ENCODE results near the gene MAML2.
"Not testable (repeated sequence)": the region's sequence is repeated elsewhere in the genome, so short reads cannot be mapped to it uniquely, and the experiment has no call there.

MAML2 gene

DNA sequence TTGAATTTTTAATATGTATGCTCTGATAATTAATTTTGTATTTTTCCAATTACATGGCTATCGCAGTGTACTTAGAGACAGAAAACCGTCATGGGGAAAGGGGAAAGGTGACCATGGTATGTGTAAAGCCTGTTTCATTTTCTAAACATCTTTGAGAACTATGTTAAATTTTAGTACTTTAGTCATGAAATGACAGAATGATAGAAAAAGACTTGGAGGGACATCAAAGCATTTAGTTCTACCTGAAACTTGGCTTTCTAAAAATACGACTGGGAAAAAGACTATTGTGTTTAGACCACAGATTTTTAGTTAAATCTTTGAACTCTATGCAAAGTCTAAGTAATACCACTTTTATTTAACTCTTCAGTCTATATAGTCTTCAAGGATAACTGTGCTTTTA, 54.1 kb downstream of the MAML2 start:
- DNase-seq: no peak

DNA sequence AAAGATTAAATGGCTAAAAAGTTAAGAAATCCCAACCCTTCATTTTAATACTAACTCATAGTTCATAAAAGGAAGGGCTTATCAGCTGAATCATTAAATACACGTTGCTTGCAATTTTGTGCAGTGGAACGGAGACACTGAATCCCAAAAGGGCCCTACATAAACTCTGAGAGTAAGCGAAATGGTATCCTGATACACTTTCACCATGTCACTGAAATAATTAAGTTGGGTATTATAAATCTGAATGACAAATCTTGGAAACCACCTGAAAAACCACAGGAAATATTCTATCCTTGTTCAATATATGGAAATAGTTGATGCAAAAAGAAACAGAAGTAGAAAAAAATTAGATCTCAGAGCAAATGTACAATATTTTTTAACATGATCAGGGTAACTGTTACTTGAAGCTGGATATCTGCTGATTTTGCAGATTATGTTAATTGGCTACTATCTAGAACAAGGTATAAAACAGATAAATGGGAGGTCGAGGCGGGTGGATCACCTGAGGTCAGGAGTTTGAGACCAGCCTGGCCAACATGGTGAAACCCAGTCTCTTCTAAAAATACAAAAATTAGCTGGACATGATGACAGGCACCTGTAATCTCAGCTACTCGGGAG, 55.1 kb downstream of the MAML2 start:
- DNase-seq: no peak

DNA sequence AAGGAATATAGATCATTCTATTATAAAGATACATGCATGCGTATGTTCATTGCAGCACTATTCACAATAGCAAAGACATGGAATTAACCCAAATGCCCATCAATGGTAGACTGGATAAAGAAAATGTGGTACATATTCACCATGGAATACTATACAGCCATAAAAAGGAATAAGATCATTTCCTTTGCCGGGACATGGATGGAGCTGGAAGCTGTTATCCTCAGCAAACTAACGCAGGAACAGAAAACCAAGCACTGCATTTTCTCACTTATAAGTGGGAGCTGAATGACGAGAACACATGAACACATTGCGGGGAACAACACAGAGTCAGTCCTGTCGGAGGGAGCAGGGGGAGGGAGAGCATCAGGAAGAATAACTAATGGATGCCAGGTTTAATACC, 57.0 kb downstream of the MAML2 start:
- not testable (repeated sequence) for DNase-seq

DNA sequence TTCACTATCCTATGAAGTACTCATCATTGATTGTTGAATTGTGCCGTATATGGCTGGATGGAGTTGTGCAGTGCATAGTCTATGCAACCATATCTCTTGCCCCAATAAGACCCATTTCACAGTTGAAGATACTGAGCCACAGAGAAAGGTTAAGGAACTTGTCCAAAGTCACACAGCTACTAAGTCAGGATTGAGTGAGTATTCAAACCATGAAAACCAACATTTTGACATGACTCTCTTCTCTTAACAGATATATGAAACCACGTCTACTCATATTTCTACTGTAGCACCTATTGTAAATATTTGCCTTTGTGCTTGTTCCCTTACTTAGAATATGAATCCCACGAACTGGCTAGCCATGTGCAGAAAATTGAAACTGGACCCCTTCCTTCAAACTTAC, 58.1 kb downstream of the MAML2 start:
- no peak for DNase-seq

DNA sequence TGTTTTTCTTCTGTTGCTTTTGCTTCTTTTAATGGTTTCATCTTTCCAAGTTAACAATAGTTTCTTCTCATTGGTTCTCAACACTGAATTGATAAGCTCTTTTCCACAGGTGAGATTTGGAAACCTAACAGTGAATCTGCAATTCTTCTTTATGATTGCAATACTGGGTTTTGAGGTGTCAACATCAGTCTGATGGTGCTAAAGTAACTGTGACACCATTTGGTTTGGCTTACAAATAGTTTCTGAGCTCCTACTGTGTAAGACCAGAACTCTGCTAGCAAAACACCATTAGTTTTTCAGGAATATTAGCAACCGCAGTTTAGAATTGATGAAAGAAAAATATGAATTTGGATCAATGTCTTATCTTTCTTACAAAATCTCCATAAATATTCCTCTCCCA, 58.6 kb downstream of the MAML2 start:
- DNase-seq: no peak

DNA sequence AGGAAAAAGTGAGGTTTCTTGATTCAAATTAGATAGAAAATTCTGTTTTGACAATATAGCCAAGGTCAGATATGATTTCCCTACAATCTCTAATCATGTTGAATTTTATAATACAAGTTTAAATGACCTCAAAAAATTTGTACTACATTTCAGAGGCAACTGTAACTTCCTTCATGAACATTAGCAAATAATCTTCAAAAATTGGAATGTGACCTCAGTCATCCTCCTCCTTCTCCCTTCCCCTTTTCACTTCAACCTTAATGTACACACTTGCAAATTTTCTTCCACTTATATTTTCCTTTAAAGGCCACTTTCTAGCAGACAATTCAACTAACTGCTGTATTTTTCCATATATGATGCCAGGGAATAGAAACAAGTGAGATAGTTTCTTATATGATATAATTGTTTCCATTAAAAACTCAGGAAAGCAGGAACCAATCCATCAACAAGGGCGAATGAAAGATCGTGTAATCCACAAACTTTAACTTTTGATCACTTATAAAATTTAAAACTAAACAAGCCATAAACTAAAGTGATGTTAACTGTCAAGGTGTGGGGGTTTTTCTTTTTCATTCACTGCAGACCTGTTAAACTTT, 60.3 kb downstream of the MAML2 start:
- DNase-seq: no peak

DNA sequence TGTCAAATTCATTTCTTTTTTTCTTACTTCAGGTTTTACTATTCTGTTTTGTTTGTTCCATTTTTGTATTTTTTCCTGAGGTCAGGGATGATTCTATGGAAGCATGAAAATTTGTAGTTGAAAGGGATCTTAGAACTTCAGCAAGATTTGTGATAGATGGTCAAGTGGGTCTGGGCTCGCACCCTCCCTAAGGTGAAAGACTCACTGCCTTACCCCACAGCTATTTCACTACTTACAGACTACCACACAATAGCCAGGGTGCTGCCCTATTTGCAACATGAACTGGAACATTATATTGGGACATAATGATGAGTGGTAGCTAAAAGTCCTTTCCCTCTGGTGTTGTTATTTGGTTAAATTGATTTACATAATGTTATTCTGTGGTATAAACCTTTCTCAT, 62.6 kb downstream of the MAML2 start:
- no peak for DNase-seq

DNA sequence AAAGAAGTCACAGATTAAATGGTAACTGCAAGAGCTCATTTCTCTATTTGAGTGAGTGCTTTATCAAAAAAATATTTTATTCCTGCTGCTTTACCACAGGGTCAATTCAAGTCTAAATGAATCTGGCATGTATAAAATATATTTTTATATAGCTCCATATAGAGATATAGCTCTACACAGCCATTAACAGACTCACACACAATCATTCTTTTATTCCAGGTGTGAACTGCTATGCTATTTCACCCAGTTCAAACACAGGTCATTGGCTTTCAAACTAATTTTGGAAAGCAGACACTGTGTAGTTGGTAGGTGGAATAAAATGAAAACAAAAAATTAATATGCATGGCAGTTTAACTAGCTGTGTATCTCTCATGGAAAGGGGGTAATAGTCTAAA, 63.1 kb downstream of the MAML2 start:
- DNase-seq: no peak

DNA sequence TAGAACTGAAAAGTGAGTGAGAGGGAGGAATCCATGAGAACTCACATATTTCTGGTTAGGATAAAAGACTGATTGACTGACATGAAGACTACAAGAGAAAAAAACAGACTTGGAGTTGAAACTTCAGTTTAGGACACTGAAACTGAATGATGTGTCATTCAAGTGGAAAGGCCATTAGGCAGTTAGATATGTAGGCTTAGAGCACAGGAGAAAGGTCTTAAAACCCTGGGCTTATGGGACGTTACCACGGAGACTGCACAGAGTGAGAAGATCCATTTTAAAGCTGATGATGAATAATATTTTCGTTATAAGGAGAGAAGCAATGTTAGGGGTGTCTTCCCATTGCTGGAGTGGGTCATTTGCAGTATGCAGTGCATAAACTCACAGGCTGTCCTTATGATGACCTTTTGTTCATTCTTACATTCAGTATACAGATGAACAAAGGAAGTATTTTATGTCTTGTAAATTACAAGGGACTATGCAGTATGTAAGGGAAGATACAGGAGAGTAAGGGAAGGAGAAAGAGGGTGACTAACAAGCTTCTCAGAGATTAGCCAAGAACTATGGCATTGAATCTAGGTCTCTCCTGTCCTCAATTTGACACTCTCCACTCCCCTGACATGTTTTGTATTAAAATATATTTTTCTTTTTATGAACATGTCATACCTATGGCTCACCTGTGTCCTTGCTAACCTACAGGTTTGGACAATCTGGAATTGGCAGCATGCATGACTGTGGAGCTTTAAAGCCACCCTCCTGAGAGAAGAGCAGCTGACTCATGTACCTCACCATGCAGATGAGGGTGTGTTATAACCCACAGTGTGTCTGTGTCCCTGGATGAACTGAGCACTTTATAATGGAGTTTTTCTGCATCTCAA, 63.7 kb downstream of the MAML2 start:
- DNase-seq: no peak

DNA sequence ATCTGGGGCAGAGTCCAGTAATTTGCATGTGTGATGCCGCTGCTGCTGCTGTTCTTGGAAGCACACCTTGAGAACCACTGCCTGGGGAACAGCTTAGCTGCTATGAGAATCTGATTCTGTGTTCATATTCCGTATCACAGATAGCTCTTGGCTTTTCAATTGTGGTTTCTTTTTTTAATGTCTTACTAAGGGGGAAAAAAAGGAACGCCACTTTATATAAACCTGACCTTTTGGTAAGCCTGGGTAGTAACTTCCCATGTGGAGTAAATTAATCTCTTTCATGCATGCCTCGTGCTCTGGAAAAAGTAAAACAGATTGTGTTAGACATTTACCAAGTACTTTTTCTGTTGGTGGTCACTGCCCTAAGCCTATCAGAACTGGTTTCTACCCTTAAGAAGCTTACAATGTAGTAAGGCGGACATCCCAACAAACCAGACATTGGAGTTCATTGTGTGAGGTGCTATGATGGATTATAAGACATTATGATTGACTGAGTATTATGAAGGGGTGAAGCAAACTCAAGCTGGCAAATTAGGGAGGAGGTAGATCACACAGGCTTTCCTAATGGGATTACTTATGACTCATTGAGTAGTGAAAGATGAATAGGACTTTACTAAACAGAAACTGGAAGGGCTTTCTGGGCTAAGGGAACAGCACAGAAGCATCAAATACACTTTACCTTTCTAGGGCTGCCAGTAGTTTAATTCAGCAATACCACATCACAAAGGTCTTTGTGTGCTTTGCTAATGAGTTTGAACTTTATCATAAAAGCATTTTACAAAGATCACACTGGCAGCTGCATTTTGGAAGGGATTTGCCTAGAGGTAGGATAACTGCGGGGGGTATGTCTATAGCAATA, 64.7 kb downstream of the MAML2 start:
- no peak for DNase-seq

DNA sequence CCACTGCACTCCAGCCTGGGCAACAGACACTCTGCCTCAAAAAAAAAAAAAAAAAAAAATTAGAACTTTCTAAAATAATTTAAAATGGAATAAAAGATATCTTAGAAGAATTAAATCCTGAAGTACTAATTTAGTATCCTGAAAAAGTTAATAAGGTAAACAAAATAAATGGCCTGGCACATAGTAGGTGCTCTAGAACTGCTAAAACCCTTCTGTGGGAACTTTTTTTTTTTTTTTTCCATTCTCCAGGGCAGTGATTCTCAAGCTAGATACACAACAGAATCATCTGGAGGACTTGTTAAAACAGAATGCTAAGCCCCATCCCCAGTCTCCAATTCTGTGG, 65.3 kb downstream of the MAML2 start:
- no peak for DNase-seq

DNA sequence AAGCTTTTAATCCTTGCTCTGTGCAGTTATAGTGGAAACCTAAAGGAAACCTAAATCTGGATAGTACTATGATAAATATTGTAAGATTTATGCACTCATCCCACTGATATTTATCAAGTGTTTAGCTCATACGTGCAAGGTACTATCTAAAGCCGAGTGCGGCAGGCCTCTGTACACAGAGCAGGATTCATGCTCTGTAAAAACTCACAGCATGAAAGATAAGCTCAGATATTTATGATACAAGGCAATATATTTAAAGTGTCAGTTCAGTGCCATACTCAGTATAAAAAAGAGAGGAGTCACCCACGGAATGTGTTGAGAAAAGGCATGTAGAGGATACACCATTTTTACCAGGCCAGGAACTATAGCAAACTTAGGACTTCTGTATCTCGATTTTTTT, 66.2 kb downstream of the MAML2 start:
- DNase-seq: no peak

DNA sequence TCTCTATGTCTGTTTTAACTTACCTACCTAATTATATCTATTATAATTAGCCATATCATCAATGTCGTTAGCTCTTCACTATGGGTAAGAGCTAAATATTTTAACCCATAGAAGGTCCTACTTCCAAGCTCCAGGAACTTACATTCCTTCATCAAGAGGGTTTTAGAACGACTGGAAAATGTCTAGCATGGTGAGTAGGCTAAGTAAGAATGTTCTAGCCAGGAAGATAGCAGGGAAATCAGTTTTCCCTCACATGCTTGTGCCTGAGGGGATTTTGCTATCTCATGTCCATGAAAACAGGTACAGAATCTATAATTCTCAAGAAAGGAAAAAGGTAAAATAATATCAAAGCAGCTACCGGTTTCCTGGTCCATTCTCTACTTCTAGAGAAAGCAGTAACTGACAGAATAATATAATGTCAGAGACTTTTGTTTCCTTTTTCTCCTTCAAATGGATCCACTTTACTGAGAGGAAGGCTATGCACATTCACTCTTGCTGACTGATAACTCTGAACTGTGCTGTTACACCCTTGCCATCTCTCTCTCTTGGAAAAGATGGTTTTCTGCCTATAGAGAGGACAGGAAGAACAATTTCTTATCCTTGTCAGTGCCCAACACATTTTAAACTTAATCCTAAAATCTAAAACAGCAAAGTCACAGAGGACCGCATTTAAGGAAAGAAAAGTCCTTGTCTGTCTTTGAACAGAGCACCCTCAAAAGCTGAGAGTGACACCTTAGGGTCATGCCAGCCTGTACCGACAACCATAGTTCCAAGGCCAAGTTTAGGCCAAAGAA, 67.0 kb downstream of the MAML2 start:
- DNase-seq: no peak

DNA sequence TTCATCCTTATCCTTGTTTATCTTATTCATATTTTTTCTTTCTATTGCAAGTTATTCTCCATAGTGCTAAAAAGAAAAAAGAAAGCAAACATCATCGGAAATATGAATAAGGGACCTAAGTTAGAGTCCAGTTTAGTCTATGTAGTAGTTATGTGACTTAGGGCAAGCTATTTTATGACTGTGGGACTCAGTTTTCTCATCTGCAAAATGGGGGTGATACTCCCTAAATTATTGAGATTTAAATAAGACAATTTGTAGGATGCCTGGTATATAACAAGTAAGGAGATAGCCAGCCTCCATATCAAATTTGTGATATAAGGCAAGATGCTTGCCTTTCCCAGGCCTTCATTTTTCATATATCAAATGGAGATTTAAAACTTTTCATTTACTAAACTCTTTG, 69.5 kb downstream of the MAML2 start:
- DNase-seq: no peak

DNA sequence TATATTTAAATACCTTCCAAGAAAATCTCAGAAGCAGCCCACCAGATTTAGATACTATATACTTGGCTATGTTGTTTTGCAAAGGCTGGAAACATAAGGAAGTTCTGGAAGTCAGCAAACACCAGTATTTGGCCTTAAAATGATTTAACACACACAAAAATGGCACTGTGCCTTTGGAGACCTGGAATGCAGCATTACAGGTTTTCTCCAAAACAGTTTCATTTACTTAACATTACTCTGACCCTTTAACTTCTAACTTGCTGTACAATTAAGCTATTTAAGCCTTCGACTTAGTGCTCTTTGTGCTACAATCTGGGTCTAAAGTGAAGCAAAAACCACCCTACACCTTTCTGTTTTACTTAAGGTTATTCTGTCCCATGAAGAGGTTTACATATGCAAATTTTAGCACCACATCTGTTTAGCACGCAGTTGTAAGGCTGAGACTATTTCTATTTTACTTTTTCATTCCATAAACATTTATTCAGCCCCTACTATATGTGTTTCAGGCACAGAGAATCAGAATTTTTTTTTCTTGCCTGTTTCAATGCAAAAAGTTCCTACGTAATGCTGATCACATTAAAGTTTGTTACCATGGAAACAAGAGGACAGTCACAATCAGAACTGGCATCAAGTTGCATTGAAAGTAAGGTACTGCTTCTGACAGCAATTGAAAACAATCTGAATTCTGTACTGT, 70.3 kb downstream of the MAML2 start:
- no peak for DNase-seq

DNA sequence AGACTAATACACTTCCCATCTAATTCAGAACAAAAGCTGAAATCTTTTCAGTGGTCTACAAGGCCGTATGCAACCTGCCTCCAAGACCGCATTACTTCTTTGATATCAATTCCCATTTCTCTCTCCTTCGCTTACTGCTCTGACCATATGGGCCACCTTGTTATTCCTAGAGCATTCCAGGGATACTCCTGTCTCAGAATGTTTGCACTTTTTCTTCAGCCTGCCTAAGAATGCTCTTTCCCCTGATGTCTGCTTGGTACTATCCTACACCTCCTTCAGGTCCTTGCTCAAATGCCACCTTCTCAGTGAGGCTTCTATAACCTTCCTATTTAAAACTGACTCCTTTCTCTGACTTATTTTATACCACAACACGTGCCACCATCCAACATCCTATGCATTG, 71.2 kb downstream of the MAML2 start:
- no peak for DNase-seq

DNA sequence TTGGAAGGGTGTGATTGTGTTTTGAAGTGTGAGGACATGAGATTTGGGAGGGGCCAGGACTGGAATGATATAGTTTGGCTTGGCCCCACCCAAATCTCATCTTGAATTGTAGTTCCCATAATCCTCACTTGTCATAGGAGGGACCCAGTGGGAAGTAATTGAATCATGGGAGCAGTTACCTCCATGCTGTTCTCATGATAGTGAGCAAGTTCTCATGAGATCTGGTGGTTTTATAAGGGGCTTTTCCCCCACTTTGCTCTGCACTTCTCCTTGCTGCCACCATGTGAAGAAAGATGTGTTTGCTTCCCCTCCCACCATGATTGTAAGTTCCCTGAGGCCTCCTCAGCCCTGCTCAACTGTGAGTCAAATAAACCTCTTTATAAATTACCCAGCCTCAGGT, 71.6 kb downstream of the MAML2 start:
- DNase-seq: not testable (repeated sequence)

DNA sequence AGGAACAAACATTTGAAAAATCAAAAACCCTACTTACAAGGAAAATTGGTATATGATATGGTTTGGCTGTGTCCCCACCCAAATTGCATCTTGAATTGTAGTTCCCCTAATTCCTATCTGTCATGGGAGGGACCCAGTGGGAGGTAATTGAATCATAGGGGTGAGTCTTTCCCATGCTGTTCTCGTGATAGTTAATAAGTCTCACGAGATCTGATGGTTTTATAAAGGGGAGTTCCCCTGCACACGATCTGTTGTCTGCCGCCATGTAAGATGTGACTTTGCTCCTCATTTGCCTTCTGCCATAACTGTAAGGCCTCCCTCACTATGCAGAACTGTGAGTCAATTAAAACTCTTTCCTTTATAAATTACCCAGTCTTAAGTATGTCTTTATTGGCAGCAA, 74.5 kb downstream of the MAML2 start:
- not testable (repeated sequence) for DNase-seq

DNA sequence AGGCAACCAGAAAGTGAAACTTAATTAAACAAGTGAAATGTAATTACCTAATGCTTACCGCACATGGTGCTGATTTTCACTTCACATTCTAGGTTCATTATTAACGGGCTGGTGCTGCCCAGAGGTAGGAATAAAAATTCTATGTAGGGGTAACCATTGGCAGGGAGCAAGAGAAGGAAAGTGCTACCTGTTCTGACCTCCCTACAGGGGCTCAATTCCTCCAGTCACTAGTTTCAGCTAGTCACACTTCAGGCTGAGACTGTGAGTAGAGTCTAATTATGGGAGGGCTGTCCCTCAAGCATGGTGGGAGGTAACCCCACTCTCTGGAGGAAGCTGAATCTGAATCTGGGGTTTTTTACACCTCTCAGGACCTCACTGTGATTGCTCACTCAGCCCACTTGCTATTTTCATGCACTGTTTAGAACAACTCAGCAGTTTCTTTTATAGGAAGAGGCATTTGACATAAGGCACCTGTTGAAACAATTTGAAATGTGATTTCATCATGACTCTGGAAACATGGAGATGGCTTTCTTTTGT, 75.4 kb downstream of the MAML2 start:
- DNase-seq: peak; percentile 25

DNA sequence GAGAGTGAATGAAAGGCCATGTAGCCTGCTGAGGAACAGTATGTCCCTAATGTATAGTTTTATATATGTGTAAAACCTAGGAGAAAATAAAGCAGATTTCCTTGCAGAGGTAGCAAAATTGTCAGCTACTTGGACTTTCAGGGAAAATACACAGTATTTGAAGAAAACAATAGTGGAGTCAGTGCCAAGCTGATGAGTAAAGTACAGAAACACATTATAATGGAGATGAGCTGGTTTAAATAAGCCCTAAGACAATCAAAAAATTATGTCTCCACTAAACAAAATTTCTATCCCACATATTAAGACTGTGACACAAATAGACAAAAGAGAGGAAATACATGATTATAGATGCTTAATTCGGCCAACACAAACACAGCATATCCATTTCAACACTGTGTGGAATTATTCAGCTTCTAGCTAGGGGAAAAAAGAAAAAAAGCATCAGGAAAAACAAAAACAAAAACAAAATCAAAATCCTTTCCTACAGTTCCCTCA, 75.9 kb downstream of the MAML2 start:
- DNase-seq: no peak

DNA sequence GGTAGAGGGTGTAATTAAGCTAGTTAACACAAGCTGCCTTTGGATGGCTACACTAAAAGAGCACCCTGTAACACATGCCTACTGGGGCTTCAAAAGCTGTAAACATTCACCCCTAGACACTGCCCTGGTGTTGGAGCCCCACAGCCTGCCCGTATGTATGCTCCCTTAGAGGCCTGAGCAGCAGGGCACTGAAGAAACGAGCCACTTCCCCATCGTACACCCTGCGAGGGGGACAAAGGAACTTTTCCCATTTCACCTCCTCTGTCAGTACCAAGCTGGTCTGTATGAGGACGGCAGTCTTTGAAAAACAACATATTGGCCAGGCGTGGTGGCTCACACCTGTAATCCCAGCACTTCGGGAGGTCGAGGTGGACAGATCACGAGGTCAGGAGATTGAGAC, 77.0 kb downstream of the MAML2 start:
- no peak for DNase-seq
